Testis (tissue), 3 donors: ENCODE data around the gene SCFD2. TPM values are rescaled to one million over a fixed set of nuclear protein-coding genes. Genes with fewer than 3 reads are reported as not detected.

Source experiments
- DNase-seq: peaks from one replicate; pipeline ENCODE4 v3.0.0-alpha.2; 2019
- H3K27ac ChIP-seq, 2 donors: fragments of 200-600 bp; sonication (generic); one replicate each; pipeline ENCODE4 v1.5.1; 2019
- H3K27me3 ChIP-seq: fragments of 200-600 bp; sonication (generic); one replicate; pipeline ENCODE4 v1.5.1; 2019
- H3K36me3 ChIP-seq: fragments of 200-600 bp; sonication (generic); one replicate; pipeline ENCODE4 v1.5.1; 2017; ENCODE audit warnings: low read depth; ENCODE audit errors: missing control alignments
- H3K4me1 ChIP-seq: fragments of 200-600 bp; sonication (generic); one replicate; pipeline ENCODE4 v1.5.1; 2019
- H3K4me3 ChIP-seq, 2 donors: fragments of 200-600 bp; sonication (generic); one replicate each; pipeline ENCODE4 v1.5.1; 2017 to 2019
- H3K9me3 ChIP-seq: fragments of 200-600 bp; sonication (generic); one replicate; pipeline ENCODE4 v1.5.1; 2017
- POLR2A ChIP-seq: fragments of 450-650 bp; IDR thresholded peaks from one replicate; pipeline ENCODE4 v1.6.1; 2017; ENCODE audit warnings: antibody characterized with exemption, mild to moderate bottlenecking, moderate library complexity
- WGBS, 2 donors: methylation state at CpG; one replicate each; pipeline ENCODE4 v1.1.5; 2018; 5-methylcytosine and 5-hydroxymethylcytosine counted together
- intact Hi-C: fragments of 100-400 bp; cut with DNase I; formaldehyde crosslinking; loops from one replicate; pipeline ENCODE4 v1.15.1; 2023; ENCODE audit warnings: low total_unique reads
- polyA plus RNA-seq: library from polyadenylated mRNA; stranded (reverse); fragments of 350-450 nt; fragmentation: Illumina TruSeq; extraction: RNeasy Lipid Tissue Mini Kit (QIAGEN cat#74804); gene quantifications from one replicate; pipeline ENCODE4 v1.2.3, GENCODE V29; 2014; ENCODE audit warnings: low read depth, low replicate concordance; ENCODE audit not compliant: insufficient read depth
- total RNA-seq, 2 donors: library from RNA; depleted of rRNA; stranded (reverse); fragments of >200 nt; gene quantifications; one replicate each; pipeline ENCODE4 v1.2.3, GENCODE V29; 2016
- TF ChIP-seq, protein P1 (sequence below), 3 experiments: fragments of 450-650 bp in 2 of 3; fragments of 200-600 bp in 1 of 3; sonication (generic) in 1 of 3; IDR thresholded peaks; one replicate each; pipeline ENCODE4 v1.5.1; 2016 to 2019; ENCODE audit warnings: antibody characterized with exemption in 3 of 3, mild to moderate bottlenecking in 2 of 3, moderate library complexity in 1 of 3

SCFD2 gene
- total and polyA plus RNA-seq, 3 donors from 2014 or later = 6.0 to 24.5 (median 21.3) TPM

DNA sequence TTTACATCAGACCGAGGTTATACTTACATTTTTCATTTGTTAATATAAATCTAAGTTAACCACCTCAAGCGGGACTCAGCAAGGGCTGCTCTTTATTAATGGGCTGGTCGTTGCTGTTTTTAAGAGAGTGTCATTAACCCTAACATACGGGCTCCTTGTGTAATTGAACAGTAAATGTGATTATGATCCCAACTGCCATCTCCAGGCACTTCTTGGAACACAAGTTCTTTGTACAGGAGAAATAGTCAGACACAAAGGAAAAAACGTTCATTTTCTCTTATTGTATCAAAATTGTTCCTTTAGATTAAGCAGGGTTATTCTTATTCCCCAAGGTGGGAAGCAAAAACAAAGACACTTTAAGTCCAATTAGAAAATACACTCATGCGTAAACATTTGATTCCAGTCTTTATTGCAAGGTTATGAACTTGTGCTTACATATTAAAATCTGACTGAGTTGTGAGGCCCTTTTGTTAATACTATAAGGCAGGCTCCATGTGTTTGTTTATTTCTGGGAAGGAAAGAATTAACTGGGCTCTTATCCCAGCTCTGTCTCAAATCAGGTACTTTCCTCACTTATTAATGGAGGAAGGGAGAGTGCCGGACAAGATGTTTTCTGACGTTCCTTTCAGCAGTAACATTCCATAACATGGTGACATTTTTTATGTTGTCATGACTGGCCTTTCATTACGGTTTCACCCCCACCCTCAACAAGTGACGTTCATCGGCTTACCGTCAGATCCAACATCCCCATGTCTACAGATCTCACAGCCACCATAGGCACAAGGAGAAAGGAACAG lies 407.8 kb downstream of the SCFD2 start:
- Histone ChIP-seq H3K4me3 (no peak overlapping the region), H3K4me1 (peaks cover 52% of the 10 kb centered on the region), H3K27me3 (no peaks in the 10 kb centered on the region), H3K9me3 (no peaks in the 10 kb centered on the region), H3K36me3 (no peaks in the 10 kb centered on the region), H3K27ac (peak overlapping the region in 1 of 2 donors; percentile 24)
- TF ChIP-seq, protein P1, sequence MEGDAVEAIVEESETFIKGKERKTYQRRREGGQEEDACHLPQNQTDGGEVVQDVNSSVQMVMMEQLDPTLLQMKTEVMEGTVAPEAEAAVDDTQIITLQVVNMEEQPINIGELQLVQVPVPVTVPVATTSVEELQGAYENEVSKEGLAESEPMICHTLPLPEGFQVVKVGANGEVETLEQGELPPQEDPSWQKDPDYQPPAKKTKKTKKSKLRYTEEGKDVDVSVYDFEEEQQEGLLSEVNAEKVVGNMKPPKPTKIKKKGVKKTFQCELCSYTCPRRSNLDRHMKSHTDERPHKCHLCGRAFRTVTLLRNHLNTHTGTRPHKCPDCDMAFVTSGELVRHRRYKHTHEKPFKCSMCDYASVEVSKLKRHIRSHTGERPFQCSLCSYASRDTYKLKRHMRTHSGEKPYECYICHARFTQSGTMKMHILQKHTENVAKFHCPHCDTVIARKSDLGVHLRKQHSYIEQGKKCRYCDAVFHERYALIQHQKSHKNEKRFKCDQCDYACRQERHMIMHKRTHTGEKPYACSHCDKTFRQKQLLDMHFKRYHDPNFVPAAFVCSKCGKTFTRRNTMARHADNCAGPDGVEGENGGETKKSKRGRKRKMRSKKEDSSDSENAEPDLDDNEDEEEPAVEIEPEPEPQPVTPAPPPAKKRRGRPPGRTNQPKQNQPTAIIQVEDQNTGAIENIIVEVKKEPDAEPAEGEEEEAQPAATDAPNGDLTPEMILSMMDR (IDR thresholded peaks at IDR 0.05) = no peak
- no peak for TF ChIP-seq POLR2A
- intact Hi-C loops = no loop called here
- 55 to 63% methylated on average over 12 of the region's 12 CpGs for WGBS, 2 donors
- DNase-seq = no peak

DNA sequence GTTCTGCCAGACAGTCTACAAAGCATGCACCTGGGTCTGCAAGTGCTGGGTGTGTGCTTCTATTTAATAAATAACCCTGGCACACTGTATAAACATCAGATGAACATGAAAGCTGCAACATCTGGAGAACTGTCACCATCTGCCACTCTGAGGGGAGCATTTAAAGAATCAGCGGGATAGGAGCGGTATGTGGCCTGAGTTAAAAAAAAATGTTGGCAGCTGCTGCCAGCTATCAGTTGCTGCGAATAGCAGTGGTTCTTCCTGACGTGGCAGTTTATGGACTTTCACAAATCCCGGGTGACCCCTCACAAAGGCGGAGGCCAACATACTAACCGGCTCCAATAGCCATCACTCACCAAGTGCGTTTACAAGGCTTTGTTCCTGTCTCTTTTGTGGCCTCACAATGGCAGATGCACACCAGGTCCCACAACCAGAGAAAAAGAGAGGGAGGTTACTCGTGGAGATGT lies 408.6 kb downstream of the SCFD2 start:
- TF ChIP-seq, protein P1 (IDR thresholded peaks at IDR 0.05) = no peak
- TF ChIP-seq POLR2A = no peak
- 48 to 50% methylated on average over 9 of the region's 9 CpGs for WGBS, 2 donors
- Histone ChIP-seq H3K4me3 (no peak overlapping the region), H3K27ac (no peak overlapping the region), H3K9me3 (no peaks in the 10 kb centered on the region), H3K4me1 (peaks cover 52% of the 10 kb centered on the region), H3K27me3 (no peaks in the 10 kb centered on the region), H3K36me3 (no peaks in the 10 kb centered on the region)
- intact Hi-C loops = no loop called here
- DNase-seq = no peak

DNA sequence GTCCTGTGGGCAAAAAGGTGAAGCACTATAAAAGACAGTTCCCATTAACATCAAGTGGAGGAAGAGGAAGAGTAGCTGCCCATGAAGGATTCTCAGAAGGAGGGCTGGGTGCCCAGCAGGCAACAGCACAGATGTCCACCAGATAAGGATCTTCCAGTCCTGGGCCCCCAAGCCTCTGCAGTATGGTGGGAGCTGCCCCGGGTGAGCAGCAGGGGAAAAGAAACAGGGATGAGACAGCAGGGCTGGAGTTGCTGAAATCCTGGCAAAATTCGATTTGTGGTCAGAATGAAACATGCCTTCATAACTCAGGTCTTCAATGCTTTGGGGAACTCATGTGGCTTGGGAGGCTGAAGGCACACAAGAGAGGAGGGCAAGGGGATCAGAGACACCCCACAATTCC lies 409.2 kb downstream of the SCFD2 start:
- WGBS, 2 donors = 73 to 82% methylated on average over 2 of the region's 2 CpGs
- Histone ChIP-seq H3K27ac (no peak overlapping the region), H3K4me1 (peaks cover 46% of the 10 kb centered on the region), H3K27me3 (no peaks in the 10 kb centered on the region), H3K4me3 (no peak overlapping the region), H3K9me3 (no peaks in the 10 kb centered on the region), H3K36me3 (no peaks in the 10 kb centered on the region)
- no peak for DNase-seq
- intact Hi-C loops = no loop called here
- TF ChIP-seq, protein P1 (IDR thresholded peaks at IDR 0.05) = no peak
- TF ChIP-seq POLR2A = no peak

DNA sequence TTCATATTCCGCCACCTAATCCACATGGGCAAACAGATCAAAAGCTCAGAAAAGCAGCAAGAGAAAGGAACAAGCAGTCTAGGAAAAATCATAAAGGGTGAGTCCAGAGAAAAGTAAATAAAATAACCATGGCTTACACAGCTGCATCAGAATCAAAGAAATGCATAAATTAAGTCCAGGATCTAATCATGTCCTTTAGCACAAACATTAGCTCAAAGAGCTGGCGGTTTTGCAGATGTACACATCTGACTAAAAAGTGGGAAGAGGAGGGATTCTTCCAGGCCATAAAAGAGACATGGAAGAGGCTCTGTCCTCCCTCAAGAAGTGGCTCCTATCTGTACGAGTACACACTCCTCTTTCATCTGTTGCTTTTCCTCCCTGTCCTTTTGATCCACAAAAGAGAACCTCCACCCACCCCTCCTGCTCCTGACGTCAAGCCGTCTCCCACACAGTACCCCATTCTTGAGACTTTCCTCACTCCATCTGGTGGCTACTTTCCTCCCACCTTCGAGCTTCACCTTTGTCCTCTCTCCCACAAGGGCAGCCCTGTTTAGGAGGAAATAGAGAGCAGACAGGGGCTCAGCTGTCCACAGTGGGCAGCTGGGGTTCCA lies 411.2 kb downstream of the SCFD2 start:
- TF ChIP-seq POLR2A = no peak
- TF ChIP-seq, protein P1 (IDR thresholded peaks at IDR 0.05) = no peak
- WGBS, 2 donors = 51 to 80% methylated on average over 6 of the region's 6 CpGs
- Histone ChIP-seq H3K36me3 (no peaks in the 10 kb centered on the region), H3K27me3 (no peaks in the 10 kb centered on the region), H3K27ac (peak overlapping the region; percentile 47 to 50), H3K4me1 (peaks cover 43% of the 10 kb centered on the region), H3K9me3 (no peaks in the 10 kb centered on the region), H3K4me3 (no peak overlapping the region)
- intact Hi-C loops = no loop called here
- DNase-seq = peak; percentile 50
